Keratinocyte (primary cell): ENCODE data around the gene ZGRF1. TPM values are rescaled to one million over a fixed set of nuclear protein-coding genes. Genes with fewer than 3 reads are reported as not detected.

Experiments
- DNase-seq: peaks from one replicate; pipeline ENCODE4 v3.0.0-alpha.2; 2011; ENCODE audit warnings: low read depth, missing footprints, low spot score
- FAIRE-seq: peaks from 2 replicates; lab custom pipeline; 2011; peaks lifted over from hg19 to GRCh38; lab: Jason Lieb, UNC
- H2AFZ ChIP-seq: 2 replicates; pipeline ENCODE4 v1.6.0; 2012; ENCODE audit warnings: low read length, control low read depth, inconsistent platforms; ENCODE audit not compliant: control insufficient read depth
- H3K27ac ChIP-seq: 2 replicates; pipeline ENCODE4 v1.5.1; 2011; ENCODE audit warnings: low read length; ENCODE audit not compliant: control insufficient read depth, insufficient read depth
- H3K27me3 ChIP-seq: 3 replicates; pipeline ENCODE4 v1.6.0; 2011; ENCODE audit warnings: low read length; ENCODE audit not compliant: control insufficient read depth, insufficient read depth; ENCODE audit errors: extremely low read depth
- H3K36me3 ChIP-seq, 2 experiments: 2 replicates in 1 of 2; 3 replicates in 1 of 2; pipeline ENCODE4 v1.5.1; 2011; ENCODE audit warnings: low read length in 2 of 2, mild to moderate bottlenecking in 1 of 2; ENCODE audit not compliant: control insufficient read depth in 2 of 2, insufficient read depth in 2 of 2; ENCODE audit errors: extremely low read depth in 1 of 2
- H3K4me1 ChIP-seq: 3 replicates; pipeline ENCODE4 v1.5.1; 2011; ENCODE audit warnings: low read length; ENCODE audit not compliant: control insufficient read depth, insufficient read depth; ENCODE audit errors: extremely low read depth
- H3K4me2 ChIP-seq: 3 replicates; pipeline ENCODE4 v1.6.0; 2011; ENCODE audit warnings: low read depth, low read length; ENCODE audit not compliant: control insufficient read depth, insufficient read depth; ENCODE audit errors: extremely low read depth
- H3K4me3 ChIP-seq, 3 experiments: fragments of 200-600 bp in 1 of 3; sonication (generic) in 1 of 3; 2 replicates in 2 of 3; 3 replicates in 1 of 3; pipeline ENCODE4 v1.5.1; 2011 to 2016; ENCODE audit warnings: low read length in 3 of 3, mild to moderate bottlenecking in 3 of 3, control low read depth in 2 of 3, inconsistent platforms in 1 of 3, low read depth in 1 of 3, mixed read lengths in 1 of 3, mixed run types in 1 of 3, moderate library complexity in 1 of 3; ENCODE audit not compliant: control insufficient read depth in 2 of 3, insufficient read depth in 2 of 3; ENCODE audit errors: extremely low read depth in 1 of 3
- H3K79me2 ChIP-seq: 2 replicates; pipeline ENCODE4 v1.6.0; 2012; ENCODE audit warnings: low read length; ENCODE audit not compliant: control insufficient read depth, insufficient read depth
- H3K9ac ChIP-seq: 3 replicates; pipeline ENCODE4 v1.6.0; 2011; ENCODE audit warnings: low read length; ENCODE audit not compliant: control insufficient read depth, insufficient read depth; ENCODE audit errors: extremely low read depth
- H3K9me1 ChIP-seq: 3 replicates; pipeline ENCODE4 v1.6.0; 2011; ENCODE audit warnings: low read length; ENCODE audit not compliant: control insufficient read depth, insufficient read depth; ENCODE audit errors: extremely low read depth
- H3K9me3 ChIP-seq: 2 replicates; pipeline ENCODE4 v1.5.1; 2012; ENCODE audit warnings: low read depth, low read length; ENCODE audit not compliant: control insufficient read depth
- H4K20me1 ChIP-seq: 3 replicates; pipeline ENCODE4 v1.6.0; 2011; ENCODE audit warnings: low read length; ENCODE audit not compliant: control insufficient read depth, insufficient read depth; ENCODE audit errors: extremely low read depth
- CTCF ChIP-seq, 3 experiments: IDR thresholded peaks in 1 of 3; conservative IDR thresholded peaks in 1 of 3; optimal IDR thresholded peaks in 1 of 3; 2 replicates in 2 of 3; 3 replicates in 1 of 3; pipeline versions ENCODE3 to v1.5.1; 2011; ENCODE audit warnings: low read length in 3 of 3, mild to moderate bottlenecking in 3 of 3, moderate library complexity in 2 of 3, control low read depth in 1 of 3, inconsistent platforms in 1 of 3; ENCODE audit not compliant: insufficient read depth in 2 of 3; ENCODE audit errors: extremely low read depth in 1 of 3
- EZH2 ChIP-seq: IDR thresholded peaks from one replicate; pipeline ENCODE4 v1.6.1; 2012; ENCODE audit warnings: inconsistent platforms, mild to moderate bottlenecking, low read length, moderate library complexity
- dilution Hi-C: fragments of 300-500 bp; cut with MboI; formaldehyde crosslinking; loops from one replicate; pipeline ENCODE4 v1.7.0; 2020; ENCODE audit warnings: low sequenced_read_pairs; ENCODE audit not compliant: extremely low pct_ligation_motif_present
- polyA plus RNA-seq, 5 experiments: library from polyadenylated mRNA; depleted of rRNA in 3 of 5; stranded (reverse) in 3 of 5; stranded (forward) in 1 of 5; unstranded in 1 of 5; fragments of >200 nt; gene quantifications; 1 replicate in 1 of 5; 2 replicates in 3 of 5; 3 replicates in 1 of 5; pipeline versions ENCODE4 v1.2.1 to v1.2.3, GENCODE V29; 2011 to 2012; ENCODE audit warnings: missing spikeins in 2 of 5, low read depth in 1 of 5, low replicate concordance in 1 of 5

The ZGRF1 gene
- polyA plus RNA-seq, 1 donor (not counting 4 experiments of a cell fraction or from before 2014, with no cell fraction given) = 3.6 TPM

- Histone ChIP-seq H3K9me1 (no peaks in the 10 kb centered on the region), H3K79me2 (no peaks in the 10 kb centered on the region), H3K4me1 (no peaks in the 10 kb centered on the region), H2AFZ (no peak overlapping the region), H3K27ac (no peak overlapping the region), H3K4me2 (no peak overlapping the region), H3K9ac (no peak overlapping the region), H3K9me3 (no peaks in the 10 kb centered on the region), H4K20me1 (no peaks in the 10 kb centered on the region), H3K27me3 (no peaks in the 10 kb centered on the region), H3K36me3 (no peaks in the 10 kb centered on the region), H3K4me3 (no peak overlapping the region)
- dilution Hi-C loops = no loop called here
- DNase-seq (no peak), FAIRE-seq (no peak)
- TF ChIP-seq CTCF (optimal IDR thresholded peaks at IDR 0.05 in 1 of 3, IDR thresholded peaks at IDR 0.05 in 1 of 3, conservative IDR thresholded peaks at IDR 0.05 in 1 of 3; ENCODE audit: extremely low read depth in 1 of 3, insufficient read depth in 2 of 3, low read length in 3 of 3) = no peak
- TF ChIP-seq EZH2 = no peak
Measured at GRCh38 chr4:112594993-112595392, 41.7 kb downstream of the ZGRF1 start.

- H3K4me3 ChIP-seq = no peak overlapping the region
- DNase-seq (no peak), FAIRE-seq (no peak)
- peaks cover 3% of the 10 kb centered on the region for H3K4me1 ChIP-seq
- no peak overlapping the region for H3K27ac ChIP-seq
- H3K9me1 ChIP-seq = no peaks in the 10 kb centered on the region
- H4K20me1 ChIP-seq = no peaks in the 10 kb centered on the region
- no peak overlapping the region for H3K4me2 ChIP-seq
- no peak overlapping the region for H3K9ac ChIP-seq
- no peaks in the 10 kb centered on the region for H3K36me3 ChIP-seq
- no peaks in the 10 kb centered on the region for H3K9me3 ChIP-seq
- TF ChIP-seq CTCF (optimal IDR thresholded peaks at IDR 0.05 in 1 of 3, IDR thresholded peaks at IDR 0.05 in 1 of 3, conservative IDR thresholded peaks at IDR 0.05 in 1 of 3; ENCODE audit: extremely low read depth in 1 of 3, insufficient read depth in 2 of 3, low read length in 3 of 3) (no peak), EZH2 (no peak)
- no peaks in the 10 kb centered on the region for H3K27me3 ChIP-seq
- dilution Hi-C loops = no loop called here
- H3K79me2 ChIP-seq = no peaks in the 10 kb centered on the region
- H2AFZ ChIP-seq = no peak overlapping the region
Measured at GRCh38 chr4:112593438-112594133, 43.1 kb downstream of the ZGRF1 start.
